Brain microvascular endothelial cell (primary cell): ENCODE results near the gene SPTSSA.
"Not testable (repeated sequence)": the region's sequence is repeated elsewhere in the genome, so short reads cannot be mapped to it uniquely, and the experiment has no call there.

ENCODE experiments used
- DNase-seq: peaks from one replicate; pipeline ENCODE4 v3.0.0-alpha.2; 2020
- H3K27ac ChIP-seq: fragments of 250-450 bp; sonication (Bioruptor Pico); 2 replicates; pipeline ENCODE4 v1.5.1; 2020; ENCODE audit warnings: mild to moderate bottlenecking, moderate library complexity
- H3K27me3 ChIP-seq: fragments of 250-450 bp; sonication (Bioruptor Pico); replicated peaks from 2 replicates; pipeline ENCODE4 v1.5.1; 2020; ENCODE audit warnings: mild to moderate bottlenecking
- H3K36me3 ChIP-seq: fragments of 250-450 bp; sonication (Bioruptor Pico); replicated peaks from 2 replicates; pipeline ENCODE4 v1.5.1; 2020; ENCODE audit warnings: mild to moderate bottlenecking
- H3K4me3 ChIP-seq: 2 replicates; pipeline ENCODE4 v1.5.1; 2011; ENCODE audit warnings: low read depth, mild to moderate bottlenecking, control low read depth, low read length, moderate library complexity
- in situ Hi-C: cut with HindIII; loops from 2 replicates; pipeline ENCODE4 v1.10.0; 2017; ENCODE audit warnings: low sequenced_read_pairs, low pct_ligation_motif_present
- TF ChIP-seq, protein P1 (sequence below): IDR thresholded peaks from 2 replicates; pipeline ENCODE4 v1.5.1; 2011; ENCODE audit warnings: low read depth, mild to moderate bottlenecking, moderate library complexity, low read length, control low read depth, inconsistent platforms; ENCODE audit errors: missing control alignments

Gene SPTSSA

DNA sequence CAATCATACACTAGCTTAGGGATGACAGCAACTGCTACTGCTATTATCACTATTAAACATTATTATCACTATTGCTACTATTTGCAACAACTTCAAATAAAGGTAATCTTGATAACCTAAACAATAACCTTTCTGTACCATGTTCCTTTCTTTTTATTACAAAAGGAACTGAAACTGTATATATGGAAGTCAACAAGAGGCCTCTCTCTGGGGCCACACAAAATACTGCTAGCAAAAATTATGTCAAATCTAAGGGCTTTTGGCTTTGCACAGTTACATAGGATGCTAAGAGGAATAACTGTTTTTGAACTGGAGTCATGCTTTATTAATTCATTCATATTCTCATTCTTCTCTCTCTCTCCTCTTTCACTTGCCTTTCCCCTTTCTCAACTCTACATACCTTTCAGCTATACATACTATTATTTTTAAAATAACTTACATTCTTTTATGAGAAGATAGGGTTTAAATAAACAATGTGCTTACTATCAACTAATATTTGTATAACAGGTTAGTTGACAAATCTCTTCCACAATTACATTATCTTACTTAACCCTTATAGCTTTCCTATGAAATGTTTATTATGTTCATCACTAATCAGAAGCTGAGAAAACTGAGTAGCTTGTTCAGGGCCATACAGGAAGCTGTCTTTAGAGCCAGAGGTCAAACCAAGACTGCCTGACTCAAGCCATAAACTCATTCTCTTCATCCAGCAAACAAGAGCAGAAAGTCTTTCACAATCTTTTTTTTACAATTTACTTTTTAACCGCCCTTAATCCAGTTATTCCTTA is 25.7 kb downstream of the SPTSSA start:
- H3K27me3 ChIP-seq = no peaks in the 10 kb centered on the region
- peak overlapping the region; percentile 67 for H3K27ac ChIP-seq
- TF ChIP-seq, protein P1, sequence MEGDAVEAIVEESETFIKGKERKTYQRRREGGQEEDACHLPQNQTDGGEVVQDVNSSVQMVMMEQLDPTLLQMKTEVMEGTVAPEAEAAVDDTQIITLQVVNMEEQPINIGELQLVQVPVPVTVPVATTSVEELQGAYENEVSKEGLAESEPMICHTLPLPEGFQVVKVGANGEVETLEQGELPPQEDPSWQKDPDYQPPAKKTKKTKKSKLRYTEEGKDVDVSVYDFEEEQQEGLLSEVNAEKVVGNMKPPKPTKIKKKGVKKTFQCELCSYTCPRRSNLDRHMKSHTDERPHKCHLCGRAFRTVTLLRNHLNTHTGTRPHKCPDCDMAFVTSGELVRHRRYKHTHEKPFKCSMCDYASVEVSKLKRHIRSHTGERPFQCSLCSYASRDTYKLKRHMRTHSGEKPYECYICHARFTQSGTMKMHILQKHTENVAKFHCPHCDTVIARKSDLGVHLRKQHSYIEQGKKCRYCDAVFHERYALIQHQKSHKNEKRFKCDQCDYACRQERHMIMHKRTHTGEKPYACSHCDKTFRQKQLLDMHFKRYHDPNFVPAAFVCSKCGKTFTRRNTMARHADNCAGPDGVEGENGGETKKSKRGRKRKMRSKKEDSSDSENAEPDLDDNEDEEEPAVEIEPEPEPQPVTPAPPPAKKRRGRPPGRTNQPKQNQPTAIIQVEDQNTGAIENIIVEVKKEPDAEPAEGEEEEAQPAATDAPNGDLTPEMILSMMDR = no peak
- H3K4me3 ChIP-seq = no peak overlapping the region
- H3K36me3 ChIP-seq = no peaks in the 10 kb centered on the region
- DNase-seq = peak; percentile 78
- in situ Hi-C loops = no loop called here

DNA sequence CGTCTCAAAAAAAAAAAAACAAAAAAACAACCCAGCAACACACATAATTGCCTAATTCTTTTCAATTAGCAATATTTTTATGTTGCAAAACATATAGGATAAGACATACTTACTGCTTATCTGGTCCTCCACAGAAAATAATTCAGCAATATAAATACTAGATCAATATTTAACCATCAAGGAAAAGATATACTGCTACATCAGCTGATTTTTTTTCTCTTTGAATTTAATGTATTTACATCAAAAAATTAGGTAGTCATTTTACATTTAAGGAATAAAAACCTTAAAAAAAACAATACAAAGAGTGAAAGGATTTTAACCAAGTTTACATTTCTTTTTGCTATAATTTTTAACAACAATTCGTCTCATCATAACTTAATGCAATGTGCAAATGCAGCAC is 28.1 kb downstream of the SPTSSA start:
- DNase-seq = no peak
- TF ChIP-seq, protein P1 = no peak
- H3K27ac ChIP-seq = no peak overlapping the region
- H3K36me3 ChIP-seq = no peaks in the 10 kb centered on the region
- in situ Hi-C loops = no loop called here
- no peaks in the 10 kb centered on the region for H3K27me3 ChIP-seq
- H3K4me3 ChIP-seq = no peak overlapping the region

DNA sequence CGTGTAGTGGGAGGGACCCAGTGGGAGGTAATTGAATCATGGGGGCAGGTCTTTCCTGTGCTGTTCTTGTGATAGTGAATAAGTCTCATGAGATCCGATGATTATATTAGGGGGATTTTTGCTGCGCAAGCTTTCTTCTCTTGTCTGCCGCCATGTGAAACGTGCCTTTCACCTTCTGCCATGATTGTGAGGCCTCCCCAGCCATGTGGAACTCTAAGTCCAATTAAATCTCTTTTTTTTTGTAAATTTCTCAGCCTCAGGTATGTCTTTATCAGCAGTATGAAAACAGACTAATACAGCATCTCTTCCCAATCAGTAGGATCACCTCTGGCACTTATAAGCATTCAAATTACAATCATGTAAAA is 34.0 kb downstream of the SPTSSA start:
- H3K36me3 ChIP-seq, H3K4me3 ChIP-seq, in situ Hi-C loops, H3K27ac ChIP-seq, DNase-seq, H3K27me3 ChIP-seq: not testable (repeated sequence)

DNA sequence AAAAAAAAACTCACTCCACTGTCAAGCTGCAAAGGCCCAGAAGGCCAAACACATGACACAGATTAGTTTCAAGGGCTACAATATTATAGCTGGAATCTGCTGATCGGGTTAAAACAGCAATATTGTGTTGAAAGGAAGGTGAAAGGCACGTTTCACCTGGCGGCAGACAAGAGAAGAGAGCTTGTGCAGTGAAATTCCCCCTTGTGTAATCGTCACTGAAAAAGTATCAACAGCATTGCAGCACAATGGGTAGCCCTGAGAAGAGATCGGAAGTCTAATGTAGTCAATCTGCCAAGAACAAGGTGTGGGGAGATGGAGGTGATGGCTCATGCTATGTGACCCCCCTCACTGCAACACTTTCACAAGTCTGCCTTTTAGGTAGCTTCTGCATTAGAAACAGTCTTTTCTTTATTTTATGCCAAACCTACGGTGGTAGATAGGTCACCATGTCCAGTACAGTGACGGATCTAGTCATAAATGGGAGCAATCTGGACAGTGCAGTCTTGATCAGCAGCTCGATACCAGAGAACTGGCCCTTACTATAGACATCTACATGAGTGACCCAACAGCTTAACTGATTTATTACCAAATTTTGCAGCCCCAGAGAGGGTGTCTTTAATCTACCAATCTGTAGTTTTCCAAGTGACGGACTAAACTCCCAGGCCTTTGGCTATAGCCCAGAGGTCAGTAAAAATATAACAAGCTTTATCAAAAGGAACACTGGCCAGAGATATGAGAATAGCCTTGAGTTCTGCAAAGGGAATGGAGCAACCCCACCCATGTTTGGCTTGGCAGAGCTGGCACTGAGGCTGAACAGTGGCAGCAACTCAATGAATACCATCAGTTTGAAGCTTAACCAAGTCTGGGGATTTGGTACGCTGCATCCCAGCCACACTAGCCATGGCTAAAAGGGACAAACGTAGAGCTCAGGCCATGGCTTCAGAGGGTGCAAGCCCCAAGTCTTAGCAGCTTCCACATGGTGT is 35.4 kb downstream of the SPTSSA start:
- Histone ChIP-seq H3K27ac (no peak overlapping the region), H3K4me3 (no peak overlapping the region), H3K27me3 (no peaks in the 10 kb centered on the region), H3K36me3 (no peaks in the 10 kb centered on the region)
- no peak for DNase-seq
- in situ Hi-C loops = no loop called here
- TF ChIP-seq, protein P1 = no peak

DNA sequence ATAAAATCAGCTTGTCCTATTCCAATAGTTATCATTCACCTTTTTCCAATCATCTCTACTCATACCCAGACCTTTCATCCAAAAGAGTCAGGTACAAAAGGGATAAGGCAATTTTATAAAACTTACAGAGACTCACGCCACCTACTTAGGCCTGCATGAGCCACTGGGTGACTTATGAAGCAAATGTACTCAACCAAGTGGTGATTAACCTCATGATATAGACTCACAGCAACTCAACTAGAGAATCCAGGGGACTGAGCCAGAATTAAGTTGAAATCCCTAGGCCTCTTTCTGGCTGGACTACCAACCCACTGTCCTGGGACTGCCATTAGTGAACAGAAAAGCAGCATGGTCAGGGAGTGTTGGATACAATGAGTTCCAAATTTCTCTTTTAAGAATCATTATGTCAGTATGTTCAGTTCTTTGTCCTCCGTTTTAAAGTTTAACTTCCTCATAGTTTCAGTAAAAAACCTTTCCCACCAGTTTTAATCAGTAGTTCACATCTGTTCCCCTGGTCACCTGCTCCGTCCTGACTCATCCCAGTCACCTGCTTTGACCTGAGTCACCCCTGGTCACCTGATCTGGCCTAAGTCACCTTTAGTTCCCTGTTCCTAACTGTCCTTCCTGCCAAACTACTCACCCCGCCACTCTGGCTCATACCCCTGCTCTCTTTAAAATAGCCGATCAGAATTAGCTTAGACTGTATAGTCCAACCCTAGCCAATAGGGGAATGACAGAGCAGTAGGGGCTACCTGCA is 36.8 kb downstream of the SPTSSA start:
- DNase-seq = no peak
- no peak overlapping the region for H3K4me3 ChIP-seq
- H3K36me3 ChIP-seq = no peaks in the 10 kb centered on the region
- no peak overlapping the region for H3K27ac ChIP-seq
- H3K27me3 ChIP-seq = no peaks in the 10 kb centered on the region
- in situ Hi-C loops = no loop called here
- TF ChIP-seq, protein P1 = no peak
